Caki2 (cell line): ENCODE results near the gene CD200R1L. TPM values are rescaled to one million over a fixed set of nuclear protein-coding genes. Genes with fewer than 3 reads are reported as not detected.

ENCODE experiments used
- DNase-seq: peaks from one replicate; pipeline ENCODE4 v3.0.0-alpha.2; 2015; ENCODE audit warnings: low read depth
- in situ Hi-C: cut with HindIII; loops from 2 replicates; pipeline ENCODE4 v1.10.0; 2016; ENCODE audit warnings: low sequenced_read_pairs, low pct_unique_long_range_greater_than_20kb, mixed read lengths
- total RNA-seq: library from RNA; depleted of rRNA; stranded (reverse); fragments of >200 nt; shearing (Covaris generic); gene quantifications from 2 replicates; pipeline ENCODE4 v1.2.3, GENCODE V29; 2014; ENCODE audit warnings: low replicate concordance; rRNA removed

Gene CD200R1L
- total RNA-seq, 1 experiment from 2014 or later = not detected

DNA sequence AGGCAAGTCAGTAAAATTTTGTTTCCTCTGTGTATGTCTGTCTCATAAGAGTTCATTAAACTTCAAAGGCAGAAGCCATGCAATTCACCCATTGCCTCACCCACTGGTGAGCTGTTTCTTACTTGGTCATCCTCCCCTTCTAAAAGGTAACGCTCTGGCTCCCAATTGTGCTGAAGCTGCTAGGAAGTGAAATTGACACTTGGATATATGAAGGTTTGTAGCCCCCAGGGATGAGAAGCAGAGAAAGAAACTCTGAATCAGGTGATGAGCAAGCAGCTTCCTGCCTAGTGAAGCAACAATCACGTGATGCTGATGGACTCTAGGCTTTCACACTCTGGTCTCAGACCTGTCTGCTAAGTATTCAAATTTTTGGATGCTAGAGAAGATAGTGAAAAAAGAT is 70.7 kb downstream of the CD200R1L start:
- in situ Hi-C loops = no loop called here

GRCh38 chr3:112775011-112775742 is 71.5 kb downstream of the CD200R1L start:
- no peak for DNase-seq
- in situ Hi-C loops = no loop called here

More for the DNA sequence above, 70.7 kb downstream of the CD200R1L start:
- DNase-seq = no peak

DNA sequence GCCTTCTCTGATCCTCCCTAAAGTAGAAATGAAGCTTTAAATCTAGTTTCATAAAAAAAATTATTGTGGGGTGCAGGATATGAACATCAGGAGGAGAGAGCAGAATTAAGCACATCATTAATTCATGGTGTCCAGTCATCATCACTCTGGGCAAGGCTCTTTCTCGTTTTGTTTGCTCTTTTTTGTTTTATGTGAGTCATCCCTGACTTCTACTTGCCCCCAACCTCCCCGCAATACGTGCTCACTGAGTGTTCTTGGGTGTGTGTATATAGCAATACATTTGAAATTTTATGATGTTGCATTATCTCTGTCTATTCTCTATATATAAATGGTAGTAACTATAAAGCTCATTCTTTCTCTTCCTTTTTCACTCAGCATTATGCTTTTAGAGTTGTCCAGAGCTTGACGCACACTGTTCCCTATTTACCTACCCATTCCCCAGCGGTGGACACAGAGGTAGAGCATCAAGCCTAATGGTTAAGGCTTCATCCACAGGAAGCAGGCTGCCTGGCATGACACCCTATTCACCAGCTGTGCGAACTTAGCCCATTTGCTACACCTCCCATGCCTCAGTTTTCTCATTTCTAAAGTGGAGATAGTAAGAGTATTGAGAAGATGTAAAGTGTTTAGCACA is 72.3 kb downstream of the CD200R1L start:
- DNase-seq = peak; percentile 43
- in situ Hi-C loops = no loop called here

DNA sequence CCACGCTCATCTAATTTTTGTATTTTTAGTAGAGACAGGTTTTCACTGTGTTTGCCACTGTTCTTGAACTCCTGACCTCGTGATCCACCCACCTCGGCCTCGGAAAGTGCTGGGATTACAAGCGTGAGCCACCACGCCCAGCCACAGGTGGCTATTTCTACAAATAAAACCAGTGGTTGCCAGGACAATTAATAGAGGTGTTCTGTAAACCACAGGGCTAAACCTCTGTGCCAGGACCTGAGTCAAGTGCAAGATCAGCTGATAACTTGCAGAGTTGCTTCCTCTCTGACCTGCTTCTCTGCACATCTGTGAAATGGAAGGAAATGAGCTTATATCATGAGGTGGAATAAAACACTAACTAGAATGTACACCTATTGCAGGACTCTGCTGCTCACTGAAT is 72.8 kb downstream of the CD200R1L start:
- in situ Hi-C loops = no loop called here
- peak; percentile 45 for DNase-seq

- no peak for DNase-seq
- in situ Hi-C loops = no loop called here
Measured at GRCh38 chr3:112770951-112771350, 75.7 kb downstream of the CD200R1L start.

DNA sequence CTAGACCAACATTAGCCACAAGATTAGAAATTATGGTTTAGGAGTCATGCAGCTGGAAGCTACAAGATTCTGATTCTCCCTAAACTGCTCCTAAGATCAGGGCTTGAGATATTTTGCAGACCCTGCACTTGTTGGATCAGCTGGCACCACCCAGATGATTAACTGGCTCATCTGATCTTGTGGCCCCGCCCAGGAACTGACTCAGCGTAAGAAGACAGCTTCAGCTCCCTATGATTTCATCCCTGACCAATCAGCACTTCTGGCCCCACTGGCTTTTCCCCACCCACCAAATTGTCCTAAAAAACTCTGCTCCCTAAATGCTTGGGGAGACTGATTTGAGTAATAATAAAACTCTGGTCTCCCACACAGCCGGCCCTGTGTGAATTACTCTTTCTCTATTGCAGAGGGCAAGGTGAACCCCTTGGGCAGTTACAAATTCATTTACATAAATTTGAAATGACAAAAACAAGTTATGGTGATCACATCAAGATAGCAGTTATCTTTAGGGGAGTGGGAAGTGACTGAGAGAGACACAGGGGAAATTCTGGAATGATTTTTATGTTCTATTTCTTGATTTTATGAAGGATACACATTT is 76.5 kb downstream of the CD200R1L start:
- peak; percentile 4 for DNase-seq

GRCh38 chr3:112769286-112769978 is 77.2 kb downstream of the CD200R1L start:
- no peak for DNase-seq
- in situ Hi-C loops = no loop called here

More for the DNA sequence above, 76.5 kb downstream of the CD200R1L start:
- in situ Hi-C loops = no loop called here

- in situ Hi-C loops = no loop called here
- DNase-seq = no peak
Measured at GRCh38 chr3:112767777-112768176, 78.9 kb downstream of the CD200R1L start.

DNA sequence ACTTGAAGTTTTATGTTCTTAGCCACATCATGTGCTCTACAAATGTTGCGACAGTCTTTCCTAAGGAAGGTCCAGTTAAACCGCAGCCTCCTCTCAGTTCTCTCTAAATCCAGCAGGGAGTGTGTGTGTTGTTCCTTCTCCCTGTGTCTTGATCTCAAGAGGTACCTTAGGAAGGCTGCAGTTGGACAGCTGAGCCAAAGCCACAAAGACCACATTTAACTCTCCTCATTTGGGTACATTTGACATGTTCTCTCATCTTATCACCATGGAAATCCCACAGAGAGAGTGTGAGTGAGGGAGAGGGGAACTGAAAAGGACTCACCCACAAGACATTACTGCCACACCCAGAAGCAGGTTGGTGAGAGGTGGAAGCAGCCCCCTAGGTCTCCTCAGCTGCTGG is 79.5 kb downstream of the CD200R1L start:
- in situ Hi-C loops = no loop called here
- no peak for DNase-seq

Other genes with a start within 250 kb of the CD200R1L start
- gene CCDC80, start 205.7 kb downstream of the CD200R1L start, total RNA-seq = 0.26 and 1.3 TPM in 2 replicates
- gene CD200R1, start 128.2 kb upstream of the CD200R1L start, total RNA-seq = not detected in 2 replicates
- 10.5 and 10.6 TPM in 2 replicates for gene GTPBP8, start 144.1 kb upstream of the CD200R1L start, total RNA-seq